T-helper 1 cell treated with Interleukin-12 subunit alpha and Interleukin-12 subunit beta and Interleukin-4 antibody, amounts not matched to agents 30 μg/mL and 1 μg/mL, for 36 hours (primary cell): Measurements from ENCODE around the gene BTBD16.

ENCODE experiments used
- H3K27ac Mint-ChIP-seq: one replicate; pipeline ENCODE4 v1.8.0; 2021; ENCODE audit warnings: mild to moderate bottlenecking, mixed read lengths
- H3K27me3 Mint-ChIP-seq: one replicate; pipeline ENCODE4 v1.8.0; 2021; ENCODE audit warnings: low read depth, mixed read lengths
- H3K36me3 Mint-ChIP-seq: one replicate; pipeline ENCODE4 v1.8.0; 2021; ENCODE audit warnings: low read depth, mixed read lengths
- H3K4me1 Mint-ChIP-seq: one replicate; pipeline ENCODE4 v1.8.0; 2021; ENCODE audit warnings: low read depth, mixed read lengths
- H3K4me3 Mint-ChIP-seq: one replicate; pipeline ENCODE4 v1.8.0; 2021; ENCODE audit warnings: mild to moderate bottlenecking, moderate library complexity, mixed read lengths
- H3K9me3 Mint-ChIP-seq: one replicate; pipeline ENCODE4 v1.8.0; 2021; ENCODE audit warnings: mixed read lengths

BTBD16 gene

DNA sequence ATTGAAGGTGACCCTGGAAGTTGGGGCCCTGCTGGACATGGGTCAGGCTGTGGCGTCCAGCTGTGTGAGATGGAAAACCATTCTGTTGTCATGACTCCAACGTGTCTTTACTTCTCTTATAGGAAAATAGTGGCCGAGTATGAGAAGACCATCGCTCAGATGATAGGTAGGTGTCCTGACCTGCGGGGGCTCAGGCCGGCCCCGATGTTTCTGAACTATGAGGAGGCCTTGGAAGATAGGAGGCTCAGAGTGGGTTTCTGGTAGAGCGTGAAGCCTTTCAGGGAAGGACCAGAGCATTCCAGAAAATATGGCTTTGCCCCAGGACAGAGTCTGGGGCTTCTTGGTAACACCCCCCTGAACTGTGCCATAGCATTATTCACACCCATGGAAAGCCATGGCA is 29.3 kb upstream of the BTBD16 start:
- H3K27me3 Mint-ChIP-seq = no peaks in the 10 kb centered on the region
- H3K4me3 Mint-ChIP-seq = no peak overlapping the region
- H3K4me1 Mint-ChIP-seq = no peaks in the 10 kb centered on the region
- no peaks in the 10 kb centered on the region for H3K36me3 Mint-ChIP-seq
- H3K27ac Mint-ChIP-seq = no peak overlapping the region
- H3K9me3 Mint-ChIP-seq = no peaks in the 10 kb centered on the region

DNA sequence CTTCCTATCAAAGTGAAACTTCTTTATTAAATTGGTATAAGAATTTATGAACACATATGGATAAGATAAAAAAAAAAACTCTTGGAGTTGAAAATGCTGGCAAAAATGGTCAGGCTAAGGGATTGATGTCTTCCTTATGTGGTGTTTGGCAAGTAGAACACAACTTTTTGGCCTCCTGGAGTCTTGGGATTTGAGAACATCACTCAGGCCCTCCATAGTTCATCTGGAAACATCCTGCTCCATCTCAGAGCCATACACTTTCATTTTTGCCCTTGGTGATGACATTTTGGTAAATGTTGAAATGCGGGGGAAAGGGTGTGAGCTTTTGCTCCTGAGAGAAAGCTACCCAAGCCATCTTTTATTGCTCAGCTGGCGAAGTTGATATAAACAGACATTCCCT is 27.5 kb upstream of the BTBD16 start:
- Mint-ChIP-seq H3K4me1 (no peaks in the 10 kb centered on the region), H3K4me3 (no peak overlapping the region), H3K9me3 (no peaks in the 10 kb centered on the region), H3K27me3 (no peaks in the 10 kb centered on the region), H3K36me3 (no peaks in the 10 kb centered on the region), H3K27ac (no peak overlapping the region)

DNA sequence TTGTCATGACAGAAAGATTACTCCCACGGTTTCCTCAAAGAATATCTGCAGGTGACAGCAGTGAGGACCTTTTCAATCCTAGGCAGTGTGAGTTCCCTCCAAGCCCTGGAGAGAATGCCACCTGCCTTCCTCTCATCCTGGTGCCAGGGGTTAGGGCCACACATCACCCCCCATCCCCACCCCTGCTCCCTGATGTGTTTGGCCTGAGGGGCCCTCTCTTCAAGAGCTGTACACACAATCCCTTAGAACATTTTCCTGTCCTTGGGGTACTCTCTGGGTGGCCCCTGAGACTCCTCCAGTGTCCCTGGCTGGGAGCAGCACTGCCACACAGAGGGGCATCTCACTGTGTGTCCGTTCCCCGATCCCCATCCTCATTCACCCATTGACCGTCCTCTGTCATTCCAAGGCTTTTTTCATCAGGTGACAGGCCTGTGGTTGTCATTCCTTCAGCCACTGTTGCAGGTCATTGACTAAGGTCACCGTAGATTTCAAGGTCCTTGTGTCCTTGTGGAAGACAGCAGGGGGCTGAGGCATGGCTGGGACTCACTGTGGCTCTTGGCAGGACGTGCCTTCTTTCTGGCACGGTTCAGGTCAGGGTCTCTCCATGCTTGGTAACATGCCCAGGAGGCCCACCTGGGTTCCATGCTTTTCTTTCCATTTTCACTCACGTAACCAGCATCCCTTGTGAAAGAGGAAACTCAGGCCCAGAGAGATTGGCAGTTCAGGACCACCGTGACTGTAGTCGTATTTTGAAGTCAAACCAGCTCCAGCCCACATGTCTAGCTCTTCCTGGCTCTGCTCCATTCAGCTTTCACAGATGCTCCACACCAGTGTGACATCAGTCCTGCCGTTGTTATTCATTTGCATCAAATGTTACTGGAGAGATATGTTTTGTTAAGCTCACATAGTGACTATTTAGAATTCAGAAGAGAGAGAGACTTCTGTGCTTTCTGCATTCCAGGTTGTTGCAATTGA is 26.8 kb upstream of the BTBD16 start:
- Mint-ChIP-seq H3K4me1 (no peaks in the 10 kb centered on the region), H3K4me3 (no peak overlapping the region), H3K9me3 (no peaks in the 10 kb centered on the region), H3K36me3 (no peaks in the 10 kb centered on the region), H3K27ac (no peak overlapping the region), H3K27me3 (no peaks in the 10 kb centered on the region)

DNA sequence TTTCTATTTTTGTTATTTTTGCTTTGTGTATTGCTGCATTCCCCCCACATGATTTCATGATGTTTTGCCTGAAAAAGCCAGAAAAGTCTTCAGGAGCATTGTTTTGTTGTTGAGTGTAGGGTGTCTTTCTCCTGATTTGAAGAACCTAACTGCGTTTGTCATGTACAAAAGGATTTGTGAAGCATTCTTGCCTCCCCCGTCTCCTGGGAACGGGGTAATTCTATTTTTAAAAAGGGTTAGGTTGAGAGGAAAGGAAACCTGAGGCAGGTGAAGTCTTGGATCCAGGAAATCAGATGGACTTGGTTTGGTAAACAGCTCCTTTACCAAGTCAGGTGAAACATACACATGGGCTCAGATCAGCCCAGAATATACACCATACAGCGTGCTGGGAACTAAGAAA is 26.0 kb upstream of the BTBD16 start:
- no peaks in the 10 kb centered on the region for H3K27me3 Mint-ChIP-seq
- H3K4me3 Mint-ChIP-seq = no peak overlapping the region
- H3K9me3 Mint-ChIP-seq = no peaks in the 10 kb centered on the region
- H3K36me3 Mint-ChIP-seq = no peaks in the 10 kb centered on the region
- H3K27ac Mint-ChIP-seq = no peak overlapping the region
- no peaks in the 10 kb centered on the region for H3K4me1 Mint-ChIP-seq

DNA sequence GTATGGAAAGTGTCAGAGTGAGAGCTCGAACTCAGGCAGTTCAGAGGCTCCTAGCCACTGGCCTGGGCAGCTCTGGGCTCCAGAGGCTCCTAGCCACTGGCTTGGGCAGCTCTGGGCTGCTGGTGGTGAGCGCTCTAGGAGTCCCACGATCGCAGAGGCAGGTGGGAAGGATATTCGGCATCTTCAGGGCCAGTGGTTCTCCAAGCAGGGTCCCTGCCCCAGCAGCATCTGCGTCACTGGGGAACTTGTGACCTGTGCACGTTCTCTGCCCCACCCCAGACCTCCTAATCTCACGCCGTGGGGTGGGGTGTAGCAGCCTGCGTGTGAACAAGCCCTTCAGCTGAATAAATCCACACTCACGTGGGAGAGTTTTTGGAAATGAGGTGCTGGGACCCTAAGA is 25.2 kb upstream of the BTBD16 start:
- Mint-ChIP-seq H3K27ac (no peak overlapping the region), H3K27me3 (no peaks in the 10 kb centered on the region), H3K4me3 (no peak overlapping the region), H3K4me1 (no peaks in the 10 kb centered on the region), H3K9me3 (no peaks in the 10 kb centered on the region), H3K36me3 (no peaks in the 10 kb centered on the region)

DNA sequence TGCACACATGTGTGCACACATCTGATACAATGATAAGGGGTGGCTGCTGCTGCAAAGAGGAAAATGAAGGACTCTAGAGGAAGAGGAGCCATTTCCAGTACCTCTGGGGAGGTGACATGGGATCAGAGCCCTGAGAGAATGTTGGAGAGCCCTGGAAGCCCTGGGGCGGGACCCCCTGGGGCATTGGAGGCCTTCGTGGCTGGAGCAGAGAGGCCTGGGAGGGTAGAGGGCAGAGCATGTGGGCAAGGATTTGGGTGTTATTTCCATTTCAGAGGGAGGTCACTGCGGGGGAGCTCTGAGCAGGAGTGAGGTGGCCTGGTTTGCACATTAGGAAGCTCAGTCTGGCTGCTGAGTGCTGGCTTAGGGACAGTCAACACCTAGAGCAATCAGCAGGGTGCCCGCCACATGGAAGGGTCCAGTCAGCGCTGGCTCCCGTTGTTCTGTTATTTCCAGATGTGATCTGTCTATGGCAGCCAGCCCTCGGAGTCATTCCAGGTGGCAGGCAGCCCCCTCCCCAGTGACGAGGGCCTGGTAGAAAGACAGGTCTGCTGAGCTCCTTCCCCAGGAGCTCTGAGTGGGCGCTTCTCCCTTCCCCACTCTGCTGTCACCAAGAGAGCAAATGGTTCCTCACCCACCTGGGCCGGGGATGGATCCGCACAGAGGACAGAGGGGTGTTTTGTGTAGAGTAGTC is 24.1 kb upstream of the BTBD16 start:
- no peak overlapping the region for H3K27ac Mint-ChIP-seq

DNA sequence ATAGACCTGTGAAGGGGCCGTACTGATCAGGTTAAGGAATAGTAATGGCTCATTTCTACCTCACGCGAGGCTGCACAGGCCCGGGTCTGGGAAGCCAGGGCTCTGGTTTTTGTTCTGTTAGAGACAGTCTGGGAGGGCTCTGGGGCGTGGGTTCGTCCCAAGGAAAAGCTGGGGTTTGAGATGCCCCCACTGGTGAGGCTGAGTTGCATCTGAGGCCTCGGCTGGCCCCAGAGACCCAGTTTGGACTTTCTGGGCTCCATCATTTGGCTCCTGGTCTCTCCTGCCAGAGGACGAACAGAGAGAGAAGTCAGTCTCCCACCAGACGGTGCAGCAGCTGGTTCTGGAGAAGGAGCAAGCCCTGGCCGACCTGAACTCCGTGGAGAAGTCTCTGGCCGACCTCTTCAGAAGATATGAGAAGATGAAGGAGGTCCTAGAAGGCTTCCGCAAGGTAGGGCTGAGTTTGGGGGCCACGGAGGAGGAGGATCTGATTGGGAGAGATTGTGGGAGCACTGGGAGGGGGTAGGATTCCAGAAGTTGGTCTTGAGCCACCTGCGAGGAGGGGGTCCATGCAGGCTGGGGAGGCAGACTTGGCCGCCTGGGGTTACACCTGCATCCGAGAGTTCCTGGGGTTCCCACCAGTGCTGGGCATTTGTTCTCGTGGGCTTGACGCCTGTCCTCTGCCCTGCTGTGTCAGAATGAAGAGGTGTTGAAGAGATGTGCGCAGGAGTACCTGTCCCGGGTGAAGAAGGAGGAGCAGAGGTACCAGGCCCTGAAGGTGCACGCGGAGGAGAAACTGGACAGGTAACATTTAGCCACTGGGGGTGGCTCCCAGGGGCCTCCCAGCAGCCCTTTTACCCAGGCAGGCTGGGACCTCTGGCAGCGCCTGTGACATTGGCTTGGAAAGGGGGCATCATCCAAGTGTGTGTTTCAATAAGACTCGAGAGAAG is 22.5 kb upstream of the BTBD16 start:
- H3K27ac Mint-ChIP-seq = no peak overlapping the region
- H3K27me3 Mint-ChIP-seq = no peaks in the 10 kb centered on the region
- H3K9me3 Mint-ChIP-seq = no peaks in the 10 kb centered on the region
- H3K36me3 Mint-ChIP-seq = no peaks in the 10 kb centered on the region
- no peak overlapping the region for H3K4me3 Mint-ChIP-seq
- no peaks in the 10 kb centered on the region for H3K4me1 Mint-ChIP-seq

More for the DNA sequence above, 24.1 kb upstream of the BTBD16 start:
- Mint-ChIP-seq H3K4me1 (no peaks in the 10 kb centered on the region), H3K36me3 (no peaks in the 10 kb centered on the region), H3K9me3 (no peaks in the 10 kb centered on the region), H3K27me3 (no peaks in the 10 kb centered on the region), H3K4me3 (no peak overlapping the region)

DNA sequence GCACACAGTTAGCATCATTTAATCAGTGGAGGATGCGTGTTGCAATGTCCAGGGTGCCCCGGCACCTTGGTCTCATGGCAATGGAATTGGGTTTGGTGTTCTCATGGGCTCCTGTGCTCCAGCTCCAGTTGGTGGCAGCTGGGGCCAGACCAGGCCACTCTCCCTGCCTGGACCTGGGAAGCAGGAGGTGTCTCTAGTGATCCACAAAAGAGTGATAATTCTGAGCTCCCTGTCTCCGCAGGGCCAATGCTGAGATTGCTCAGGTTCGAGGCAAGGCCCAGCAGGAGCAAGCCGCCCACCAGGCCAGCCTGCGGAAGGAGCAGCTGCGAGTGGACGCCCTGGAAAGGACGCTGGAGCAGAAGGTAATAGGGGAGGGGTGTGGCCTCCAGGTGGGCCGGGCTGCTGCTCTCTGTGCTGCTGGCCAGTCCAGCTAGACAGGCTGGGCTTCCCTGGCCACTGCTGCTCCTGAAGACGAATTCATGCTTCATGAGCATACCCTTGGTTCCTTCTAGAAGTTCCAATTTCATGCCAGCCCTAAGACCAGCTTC is 21.7 kb upstream of the BTBD16 start:
- no peak overlapping the region for H3K4me3 Mint-ChIP-seq
- H3K27me3 Mint-ChIP-seq = no peaks in the 10 kb centered on the region
- no peaks in the 10 kb centered on the region for H3K36me3 Mint-ChIP-seq
- H3K27ac Mint-ChIP-seq = no peak overlapping the region
- no peaks in the 10 kb centered on the region for H3K4me1 Mint-ChIP-seq
- no peaks in the 10 kb centered on the region for H3K9me3 Mint-ChIP-seq

DNA sequence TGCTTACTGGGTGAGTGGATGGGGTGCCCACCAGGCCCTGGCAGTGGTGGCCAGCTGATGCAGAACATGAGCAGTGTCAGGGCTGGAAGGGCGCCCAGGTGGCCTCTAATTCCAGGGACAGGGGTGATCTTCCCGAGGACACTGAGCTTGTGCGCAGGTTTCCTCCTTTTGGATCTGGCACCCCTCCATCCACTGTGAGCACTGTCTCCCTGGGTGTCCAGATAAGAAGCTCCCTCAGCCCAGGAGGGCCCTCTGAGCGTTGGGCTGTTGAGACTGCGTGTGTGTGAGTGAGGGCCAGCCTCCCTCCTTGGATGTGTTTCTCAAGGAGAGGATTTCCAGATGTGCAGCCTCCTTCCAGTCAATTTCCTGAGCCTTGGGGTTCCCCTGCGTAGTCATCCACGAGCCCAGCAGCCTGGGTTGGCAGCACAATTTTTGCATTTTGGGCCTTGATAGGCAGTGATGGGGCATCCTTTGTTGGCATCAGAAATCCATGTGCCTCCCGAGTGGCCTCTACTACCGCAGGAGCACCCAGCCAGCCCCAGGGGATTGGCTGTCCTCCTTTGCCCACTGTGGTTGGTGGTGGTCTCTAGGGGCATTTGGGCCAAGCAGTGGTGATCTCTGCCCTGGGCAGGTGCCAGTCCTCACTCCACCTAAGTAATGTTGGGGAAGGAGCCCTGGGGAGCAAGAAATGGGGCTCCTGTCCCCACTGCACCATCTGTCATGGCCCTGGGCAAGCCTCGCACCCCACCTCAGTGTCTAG is 20.9 kb upstream of the BTBD16 start:
- H3K4me3 Mint-ChIP-seq = no peak overlapping the region
- no peaks in the 10 kb centered on the region for H3K9me3 Mint-ChIP-seq
- no peaks in the 10 kb centered on the region for H3K27me3 Mint-ChIP-seq
- no peak overlapping the region for H3K27ac Mint-ChIP-seq
- no peaks in the 10 kb centered on the region for H3K36me3 Mint-ChIP-seq
- no peaks in the 10 kb centered on the region for H3K4me1 Mint-ChIP-seq

DNA sequence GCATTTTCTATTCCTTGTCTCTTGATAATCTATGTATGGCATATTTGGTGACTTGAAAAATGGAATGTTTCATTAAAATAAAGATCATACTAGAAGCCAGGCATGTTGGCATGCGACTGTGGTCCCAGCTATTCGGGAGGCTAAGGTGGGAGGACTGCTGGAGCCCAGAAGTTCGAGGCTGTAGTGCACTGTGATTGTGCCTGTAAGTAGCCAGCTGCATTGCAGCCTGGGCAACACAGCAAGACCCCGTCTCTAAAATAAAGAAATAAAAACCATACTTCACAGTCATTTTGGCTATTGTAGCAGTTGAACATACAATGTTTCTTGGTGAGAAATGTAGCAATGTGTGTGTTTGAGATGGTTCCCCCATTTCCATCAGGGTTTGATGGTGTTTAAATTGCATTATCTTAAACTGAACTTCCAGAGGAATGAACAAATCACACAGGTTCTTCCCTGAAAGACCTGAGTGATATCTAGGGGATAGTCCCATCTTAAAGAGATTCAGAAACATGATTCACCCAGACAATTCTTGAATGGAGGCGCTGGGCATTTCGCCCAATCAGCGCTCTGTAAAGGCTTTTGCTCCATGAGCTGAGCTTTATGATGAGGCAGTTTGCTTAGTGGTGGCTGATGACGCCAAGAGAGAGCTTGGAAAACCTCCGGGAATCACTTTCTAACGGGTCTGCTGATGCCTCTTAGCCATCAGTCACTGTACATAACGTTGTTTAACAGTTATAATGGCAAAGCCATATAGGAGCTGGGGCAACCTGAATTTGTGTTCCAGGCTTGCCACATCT is 19.4 kb upstream of the BTBD16 start:
- Mint-ChIP-seq H3K4me3 (no peak overlapping the region), H3K36me3 (no peaks in the 10 kb centered on the region), H3K27ac (no peak overlapping the region)

DNA sequence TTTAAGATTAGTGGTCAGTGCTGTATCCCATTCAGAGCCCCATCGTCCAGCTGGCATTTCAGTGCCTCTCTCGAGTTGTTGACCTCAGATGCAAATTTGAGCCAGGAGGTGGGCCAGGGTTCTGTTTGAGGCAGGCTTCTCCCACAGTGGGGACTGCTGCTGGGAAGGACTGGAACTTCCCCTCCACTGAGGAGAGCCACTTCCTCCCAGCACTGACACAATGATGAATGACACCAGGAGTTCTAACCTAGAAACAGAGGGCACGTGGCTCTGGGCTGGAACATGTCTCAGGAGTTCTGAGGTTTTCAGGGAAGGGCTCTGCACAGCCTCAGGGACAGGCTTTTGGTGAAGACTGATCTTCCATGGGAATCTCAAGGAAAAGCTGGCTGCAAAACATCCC is 18.3 kb upstream of the BTBD16 start:
- Mint-ChIP-seq H3K9me3 (no peaks in the 10 kb centered on the region), H3K27me3 (no peaks in the 10 kb centered on the region), H3K27ac (no peak overlapping the region), H3K36me3 (no peaks in the 10 kb centered on the region), H3K4me3 (no peak overlapping the region), H3K4me1 (no peaks in the 10 kb centered on the region)

More for the DNA sequence above, 19.4 kb upstream of the BTBD16 start:
- Mint-ChIP-seq H3K9me3 (no peaks in the 10 kb centered on the region), H3K4me1 (no peaks in the 10 kb centered on the region), H3K27me3 (no peaks in the 10 kb centered on the region)

DNA sequence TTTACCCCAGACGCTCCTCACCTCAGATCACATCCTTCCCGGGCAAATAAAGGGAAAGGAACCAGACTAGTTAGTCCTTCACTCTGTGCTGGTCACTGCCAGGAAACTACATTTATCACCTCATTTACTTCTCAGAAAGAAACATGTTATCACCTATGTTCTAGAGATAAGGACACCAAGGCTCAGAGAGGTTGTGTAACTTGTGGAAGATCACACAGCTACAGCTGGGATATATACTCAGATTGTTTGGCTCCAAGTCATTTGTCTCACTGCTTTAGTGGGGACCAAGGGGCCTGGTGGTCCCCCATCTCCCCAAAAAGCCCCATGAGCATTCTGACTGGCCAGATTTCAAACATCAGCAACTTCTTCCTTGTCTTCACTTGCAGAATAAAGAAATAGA is 17.5 kb upstream of the BTBD16 start:
- Mint-ChIP-seq H3K27ac (no peak overlapping the region), H3K4me1 (no peaks in the 10 kb centered on the region), H3K27me3 (no peaks in the 10 kb centered on the region), H3K36me3 (no peaks in the 10 kb centered on the region), H3K9me3 (no peaks in the 10 kb centered on the region), H3K4me3 (no peak overlapping the region)

DNA sequence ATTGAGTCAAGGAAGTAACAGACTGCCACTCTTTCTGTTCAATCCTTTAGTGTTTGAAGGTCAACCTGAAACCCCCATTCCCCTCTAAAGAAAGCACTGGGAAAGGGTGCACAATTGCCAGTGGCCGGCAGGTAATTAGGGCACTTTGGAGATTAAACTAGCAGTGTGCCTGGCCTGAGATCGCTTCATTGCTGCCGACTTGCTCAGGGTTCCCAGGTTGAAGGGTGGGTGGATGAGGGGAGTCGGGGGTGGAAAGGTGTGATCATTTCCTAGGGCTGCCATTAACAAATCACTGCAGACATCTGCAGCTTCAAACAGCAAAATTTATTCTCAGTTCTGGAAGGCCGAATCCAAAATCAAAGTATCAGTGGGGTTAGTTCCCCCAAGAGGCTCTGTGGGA is 16.3 kb upstream of the BTBD16 start:
- Mint-ChIP-seq H3K4me3 (no peak overlapping the region), H3K4me1 (no peaks in the 10 kb centered on the region), H3K27ac (no peak overlapping the region), H3K27me3 (no peaks in the 10 kb centered on the region), H3K9me3 (no peaks in the 10 kb centered on the region), H3K36me3 (no peaks in the 10 kb centered on the region)
